PC-9 (cell line): ENCODE results near the gene EQTN. TPM values are rescaled to one million over a fixed set of nuclear protein-coding genes. Genes with fewer than 3 reads are reported as not detected.
A peak's percentile ranks its signal among the peaks of the same experiment; 100 is the strongest.

ENCODE experiments used
- BruUV-seq: library from RNA; stranded (reverse); fragments of 400-500 nt; replicated peaks from 2 replicates; lab custom pipeline; 2021; lab: Mats Ljungman, UMichigan
- CTCF ChIA-PET: fragments of 300-600 bp; sonication (Branson Sonifier 250); formaldehyde crosslinking; loops from one replicate; lab custom pipeline; 2022; ENCODE audit warnings: antibody characterized with exemption; lab: Charles Lee
- POLR2A ChIA-PET: fragments of 300-600 bp; sonication (Branson Sonifier 250); formaldehyde crosslinking; loops from one replicate; lab custom pipeline; 2022; ENCODE audit warnings: antibody characterized with exemption; ENCODE audit not compliant: unreplicated experiment; lab: Charles Lee
- DNase-seq, 2 experiments: peaks; one replicate each; pipeline versions ENCODE4 v3.0.0 to v3.0.0-alpha.2; 2015 to 2022; ENCODE audit warnings: mixed read lengths in 1 of 2
- H2AFZ ChIP-seq: fragments of 200-600 bp; sonication (generic); 2 replicates; pipeline ENCODE4 v1.8.1; 2017; ENCODE audit warnings: antibody characterized with exemption
- H3F3A ChIP-seq: fragments of 200-600 bp; sonication (generic); 2 replicates; pipeline ENCODE4 v1.8.1; 2017; ENCODE audit warnings: antibody characterized with exemption, mild to moderate bottlenecking, low read depth; ENCODE audit not compliant: insufficient read depth
- H3K27ac ChIP-seq: fragments of 200-600 bp; sonication (generic); 2 replicates; pipeline ENCODE4 v1.6.1; 2016; ENCODE audit warnings: mixed run types
- H3K27me3 ChIP-seq: fragments of 200-600 bp; sonication (generic); 2 replicates; pipeline ENCODE4 v1.6.1; 2016; ENCODE audit warnings: low read depth, mixed run types; ENCODE audit not compliant: insufficient read depth
- H3K36me3 ChIP-seq: fragments of 200-600 bp; sonication (generic); 2 replicates; pipeline ENCODE4 v1.6.1; 2016; ENCODE audit warnings: low read depth, mixed run types
- H3K4me1 ChIP-seq: fragments of 200-600 bp; sonication (generic); replicated peaks from 2 replicates; pipeline ENCODE4 v1.6.1; 2016; ENCODE audit warnings: mixed run types; ENCODE audit not compliant: insufficient read depth
- H3K4me2 ChIP-seq: fragments of 200-600 bp; sonication (generic); 2 replicates; pipeline ENCODE4 v1.6.1; 2017; ENCODE audit warnings: mixed run types
- H3K4me3 ChIP-seq: fragments of 200-600 bp; sonication (generic); 2 replicates; pipeline ENCODE4 v1.6.1; 2016; ENCODE audit warnings: mixed run types
- H3K79me2 ChIP-seq: fragments of 200-600 bp; sonication (generic); 2 replicates; pipeline ENCODE4 v1.6.1; 2017; ENCODE audit warnings: low read depth, mixed run types
- H3K9me2 ChIP-seq: fragments of 200-600 bp; sonication (generic); 2 replicates; pipeline ENCODE4 v1.8.1; 2017; ENCODE audit warnings: mild to moderate bottlenecking; ENCODE audit not compliant: insufficient read depth
- H3K9me3 ChIP-seq: fragments of 200-600 bp; sonication (generic); 2 replicates; pipeline ENCODE4 v1.8.1; 2016; ENCODE audit warnings: low read depth; ENCODE audit not compliant: insufficient read depth
- H4K20me1 ChIP-seq: fragments of 200-600 bp; sonication (generic); 2 replicates; pipeline ENCODE4 v1.8.1; 2017; ENCODE audit not compliant: insufficient read depth
- CTCF ChIP-seq: fragments of 200-600 bp; sonication (generic); conservative IDR thresholded peaks from 2 replicates; pipeline ENCODE4 v1.6.1; 2017; ENCODE audit warnings: mixed run types, antibody characterized with exemption, mild to moderate bottlenecking, moderate library complexity
- EZH2 ChIP-seq: fragments of 200-600 bp; sonication (generic); IDR thresholded peaks from 2 replicates; pipeline ENCODE4 v1.8.0; 2017; ENCODE audit warnings: antibody characterized with exemption, low read depth
- intact Hi-C: fragments of 100-400 bp; cut with micrococcal nuclease; formaldehyde crosslinking; loops from one replicate; pipeline ENCODE4 v1.10.0; 2022; ENCODE audit not compliant: unreplicated experiment
- total RNA-seq: library from RNA; stranded (reverse); gene quantifications from 2 replicates; pipeline ENCODE4 v1.2.3, GENCODE V29; 2021

Gene EQTN
- total RNA-seq, 1 experiment from 2014 or later: not detected

DNA sequence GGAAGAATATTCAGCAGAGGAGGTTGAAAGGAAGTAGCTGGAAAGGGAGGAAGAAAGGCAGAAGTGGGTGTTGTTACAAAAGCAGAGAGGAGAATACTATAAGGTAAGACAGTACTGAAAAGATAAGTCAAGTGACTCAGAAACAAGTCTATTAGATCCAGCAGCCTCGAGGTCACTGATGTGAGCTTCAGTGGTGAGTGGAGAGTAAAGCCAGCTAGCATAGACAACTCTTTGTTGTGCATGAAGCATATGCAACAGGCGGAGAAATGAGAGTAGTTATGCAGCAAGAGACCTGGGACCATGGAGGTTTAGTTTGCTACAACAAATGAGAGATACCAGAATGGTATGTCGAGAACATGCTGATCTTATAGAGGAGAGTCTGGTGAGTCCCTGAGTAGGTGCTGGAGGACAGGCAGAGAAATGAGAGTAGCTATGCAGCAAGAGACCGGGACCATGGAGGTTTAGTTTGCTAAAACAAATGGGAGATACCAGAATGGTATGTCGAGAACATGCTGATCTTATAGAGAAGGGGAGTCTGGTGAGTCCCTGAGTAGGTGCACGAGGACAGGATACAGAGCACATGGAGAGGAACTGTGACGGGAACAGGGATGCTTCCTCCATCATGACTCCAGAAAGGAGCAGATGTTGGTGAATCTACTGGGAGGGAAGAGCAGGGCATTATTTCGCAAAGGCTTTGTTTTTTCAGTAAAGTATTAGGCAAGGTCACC is 36.0 kb downstream of the EQTN start:
- H4K20me1 ChIP-seq: no peaks in the 10 kb centered on the region
- no peaks in the 10 kb centered on the region for H3K36me3 ChIP-seq
- no peak overlapping the region for H3K4me3 ChIP-seq
- TF ChIP-seq CTCF: no peak
- no peak for TF ChIP-seq EZH2
- intact Hi-C loops: no loop called here
- DNase-seq: no peak
- BruUV-seq: no TSS peak
- no peaks in the 10 kb centered on the region for H3K27me3 ChIP-seq
- no peaks in the 10 kb centered on the region for H3K9me3 ChIP-seq
- no peaks in the 10 kb centered on the region for H3K79me2 ChIP-seq
- POLR2A ChIA-PET: no interaction called here
- CTCF ChIA-PET: no interaction called here
- H3K4me1 ChIP-seq: peaks cover 18% of the 10 kb centered on the region; the same call in 1 of the 2 replicates
- H3K9me2 ChIP-seq: no peaks in the 10 kb centered on the region
- H3K4me2 ChIP-seq: peak overlapping the region; percentile 59; the same call in 1 of the 2 replicates
- H2AFZ ChIP-seq: no peak overlapping the region
- H3F3A ChIP-seq: peaks cover 15% of the 10 kb centered on the region; the same call in 1 of the 2 replicates
- H3K27ac ChIP-seq: no peak overlapping the region

- CTCF ChIA-PET: no interaction called here
- peaks cover 15% of the 10 kb centered on the region; the same call in 1 of the 2 replicates for H3F3A ChIP-seq
Measured at GRCh38 chr9:27258662-27259061, 38.3 kb downstream of the EQTN start.

DNA sequence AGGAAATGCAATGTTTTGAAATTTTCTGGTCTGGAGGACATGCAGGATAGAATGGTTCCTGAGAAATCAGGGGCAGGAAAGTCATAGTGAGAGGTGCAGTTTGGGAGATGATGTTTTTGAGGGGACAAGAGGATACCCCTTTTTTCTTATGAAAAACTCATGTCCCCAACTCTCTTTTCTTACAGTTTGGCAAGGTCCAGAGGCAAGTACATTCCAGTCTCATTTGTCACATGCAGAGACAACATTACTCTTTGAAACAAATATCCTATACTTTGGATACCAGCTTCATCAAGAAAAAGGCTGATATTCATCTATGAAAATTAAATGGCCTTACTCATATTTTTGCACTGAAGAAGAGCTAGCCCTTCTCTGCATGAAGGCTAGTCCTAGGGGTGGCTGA is 48.2 kb downstream of the EQTN start:
- BruUV-seq: no TSS peak
- Histone ChIP-seq H4K20me1 (no peaks in the 10 kb centered on the region), H2AFZ (no peak overlapping the region), H3K4me2 (no peak overlapping the region), H3F3A (no peaks in the 10 kb centered on the region), H3K27ac (no peak overlapping the region), H3K27me3 (no peaks in the 10 kb centered on the region), H3K4me1 (0 out of 2 replicates have a peak, but pooled peaks cover 4% of the 10 kb centered on the region), H3K4me3 (no peak overlapping the region), H3K9me3 (no peaks in the 10 kb centered on the region), H3K79me2 (no peaks in the 10 kb centered on the region), H3K9me2 (no peaks in the 10 kb centered on the region), H3K36me3 (no peaks in the 10 kb centered on the region)
- no peak for DNase-seq
- intact Hi-C loops: loop anchor here (2.0 kb wide), 1 partner anchor 28 kb away; no protein-coding TSS in a partner anchor
- TF ChIP-seq EZH2: no peak
- no peak for TF ChIP-seq CTCF
- ChIA-PET POLR2A (no interaction called here), CTCF (interaction anchor here (0.5 kb wide), 1 partner anchor 211 kb away, joined by 5 read pairs; no protein-coding TSS in a partner anchor)

More at GRCh38 chr9:27258662-27259061, 38.3 kb downstream of the EQTN start:
- H3K4me2 ChIP-seq: no peak overlapping the region
- no peak overlapping the region for H2AFZ ChIP-seq
- no TSS peak for BruUV-seq
- intact Hi-C loops: no loop called here
- no peaks in the 10 kb centered on the region for H4K20me1 ChIP-seq
- H3K27ac ChIP-seq: no peak overlapping the region
- peaks cover 18% of the 10 kb centered on the region; the same call in 1 of the 2 replicates for H3K4me1 ChIP-seq
- no peaks in the 10 kb centered on the region for H3K27me3 ChIP-seq
- H3K9me3 ChIP-seq: no peaks in the 10 kb centered on the region
- H3K4me3 ChIP-seq: no peak overlapping the region
- H3K9me2 ChIP-seq: no peaks in the 10 kb centered on the region
- TF ChIP-seq EZH2 (no peak), CTCF (no peak)
- no peaks in the 10 kb centered on the region for H3K79me2 ChIP-seq
- DNase-seq: no peak
- no peaks in the 10 kb centered on the region for H3K36me3 ChIP-seq
- POLR2A ChIA-PET: no interaction called here
